ENCODE results near the gene FBXO24.

The FBXO24 gene

DNA sequence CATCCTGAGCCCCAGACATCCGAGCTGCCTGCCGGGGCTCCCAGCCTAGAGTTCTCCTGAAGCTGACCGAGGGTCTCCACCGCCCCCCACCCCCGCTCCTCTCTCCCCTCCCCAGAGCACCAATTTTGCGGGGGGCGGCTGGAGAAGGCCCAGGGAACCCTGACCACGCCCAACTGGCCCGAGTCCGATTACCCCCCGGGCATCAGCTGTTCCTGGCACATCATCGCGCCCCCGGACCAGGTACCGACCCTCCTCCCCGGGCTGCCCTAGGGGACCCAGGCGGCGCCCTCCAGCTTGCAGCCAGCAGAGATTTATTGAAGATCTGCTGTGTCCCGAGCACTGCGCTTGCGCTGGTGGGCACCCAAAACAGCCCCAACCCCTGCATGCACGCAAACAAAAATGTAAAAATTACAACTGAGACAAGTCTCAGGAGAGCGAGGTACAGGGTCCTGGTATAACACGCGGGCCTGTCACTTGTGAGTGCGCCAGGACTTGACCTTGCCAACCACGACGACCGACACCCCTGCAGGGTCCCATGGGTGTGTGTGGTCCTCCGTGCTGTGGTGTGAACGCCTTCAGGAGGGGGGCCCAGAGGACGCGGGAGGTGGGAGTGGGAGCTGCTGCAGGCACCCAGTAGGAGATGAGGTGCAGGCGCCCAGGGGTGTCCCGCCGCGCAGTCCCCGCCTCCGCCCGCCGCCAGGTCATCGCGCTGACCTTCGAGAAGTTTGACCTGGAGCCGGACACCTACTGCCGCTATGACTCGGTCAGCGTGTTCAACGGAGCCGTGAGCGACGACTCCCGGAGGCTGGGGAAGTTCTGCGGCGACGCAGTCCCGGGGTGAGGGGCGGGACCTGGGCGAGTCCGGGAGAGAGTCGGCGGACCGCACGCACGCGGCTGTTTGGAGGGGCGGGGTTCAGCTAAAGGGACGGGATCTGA lies 19.1 kb downstream of the FBXO24 start:
- Histone ChIP-seq H3K4me1 (ENCODE audit: control insufficient read depth, insufficient read depth, low read length) (peaks cover 17% of the 10 kb centered on the region), H3K36me3 (ENCODE audit: control insufficient read depth in 2 of 2, insufficient read depth in 1 of 2, low read length in 2 of 2) (peaks cover 0 to 3% of the 10 kb centered on the region in 2 experiments; a peak in 1 of 3 replicates), H3K9me3 (ENCODE audit: control insufficient read depth, insufficient read depth, low read depth, low read length) (no peaks in the 10 kb centered on the region), H3K4me3 (ENCODE audit: low read depth, low read length) (peak overlapping the region; percentile 48), H3K27ac (ENCODE audit: extremely low read depth, low read depth, low read length) (no peak overlapping the region; the same call in 1 of the 2 replicates)
- ChIA-PET POLR2A (interaction anchor here (1.0 to 3.3 kb wide), 2 partner anchors 19 to 100 kb away, joined by 3 to 15 read pairs; partner anchors contain the start of genes FBXO24, LRCH4 and POP7), CTCF (interaction anchor here (0.6 to 1.3 kb wide), 6 partner anchors 18 to 160 kb away, joined by 3 to 4 read pairs (median 3); partner anchors contain the start of gene GIGYF1)
- TF ChIP-seq KLF16 (tag by site-specific recombination; IDR thresholded peaks at IDR 0.05), result 0 out of 2 replicates have a peak, but pooled peaks have one; percentile 8
- TF ChIP-seq, protein P1, sequence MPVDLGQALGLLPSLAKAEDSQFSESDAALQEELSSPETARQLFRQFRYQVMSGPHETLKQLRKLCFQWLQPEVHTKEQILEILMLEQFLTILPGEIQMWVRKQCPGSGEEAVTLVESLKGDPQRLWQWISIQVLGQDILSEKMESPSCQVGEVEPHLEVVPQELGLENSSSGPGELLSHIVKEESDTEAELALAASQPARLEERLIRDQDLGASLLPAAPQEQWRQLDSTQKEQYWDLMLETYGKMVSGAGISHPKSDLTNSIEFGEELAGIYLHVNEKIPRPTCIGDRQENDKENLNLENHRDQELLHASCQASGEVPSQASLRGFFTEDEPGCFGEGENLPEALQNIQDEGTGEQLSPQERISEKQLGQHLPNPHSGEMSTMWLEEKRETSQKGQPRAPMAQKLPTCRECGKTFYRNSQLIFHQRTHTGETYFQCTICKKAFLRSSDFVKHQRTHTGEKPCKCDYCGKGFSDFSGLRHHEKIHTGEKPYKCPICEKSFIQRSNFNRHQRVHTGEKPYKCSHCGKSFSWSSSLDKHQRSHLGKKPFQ (tag by site-specific recombination; IDR thresholded peaks at IDR 0.05), result no peak

DNA sequence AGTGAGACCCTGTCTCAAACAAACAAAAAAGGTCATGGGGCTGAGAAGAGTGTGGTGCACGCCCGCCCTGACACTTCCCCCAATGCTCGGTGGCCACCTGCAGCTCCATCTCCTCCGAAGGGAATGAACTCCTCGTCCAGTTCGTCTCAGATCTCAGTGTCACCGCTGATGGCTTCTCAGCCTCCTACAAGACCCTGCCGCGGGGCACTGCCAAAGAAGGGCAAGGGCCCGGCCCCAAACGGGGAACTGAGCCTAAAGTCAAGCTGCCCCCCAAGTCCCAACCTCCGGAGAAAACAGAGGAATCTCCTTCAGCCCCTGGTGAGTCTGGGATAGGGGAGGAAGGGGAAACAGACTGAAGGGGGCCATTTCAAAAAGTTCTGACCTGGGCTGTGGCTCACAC lies 20.2 kb downstream of the FBXO24 start:
- TF ChIP-seq, protein P2, sequence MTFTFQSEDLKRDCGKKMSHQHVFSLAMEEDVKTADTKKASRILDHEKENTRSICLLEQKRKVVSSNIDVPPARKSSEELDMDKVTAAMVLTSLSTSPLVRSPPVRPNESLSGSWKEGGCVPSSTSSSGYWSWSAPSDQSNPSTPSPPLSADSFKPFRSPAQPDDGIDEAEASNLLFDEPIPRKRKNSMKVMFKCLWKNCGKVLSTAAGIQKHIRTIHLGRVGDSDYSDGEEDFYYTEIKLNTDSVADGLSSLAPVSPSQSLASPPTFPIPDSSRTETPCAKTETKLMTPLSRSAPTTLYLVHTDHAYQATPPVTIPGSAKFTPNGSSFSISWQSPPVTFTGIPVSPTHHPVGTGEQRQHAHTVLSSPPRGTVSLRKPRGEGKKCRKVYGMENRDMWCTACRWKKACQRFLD (tag by site-specific recombination; IDR thresholded peaks at IDR 0.05), result no peak
- TF ChIP-seq SALL2 (tag by site-specific recombination; IDR thresholded peaks at IDR 0.05; ENCODE audit: borderline replicate concordance) (no peak), ZNF792 (tag by site-specific recombination; IDR thresholded peaks at IDR 0.05) (no peak), ZBTB8A (tag by site-specific recombination; IDR thresholded peaks at IDR 0.05) (no peak)
- H3K36me3 ChIP-seq (ENCODE audit: control insufficient read depth in 2 of 2, insufficient read depth in 1 of 2, low read length in 2 of 2), result peaks cover 0 to 3% of the 10 kb centered on the region in 2 experiments; a peak in 1 of 3 replicates
- H3K4me1 ChIP-seq (ENCODE audit: control insufficient read depth, insufficient read depth, low read length), result peaks cover 17% of the 10 kb centered on the region
- no peak overlapping the region for H3K4me3 ChIP-seq (ENCODE audit: low read depth, low read length)
- no peak overlapping the region for H3K27ac ChIP-seq (ENCODE audit: extremely low read depth, low read depth, low read length)
- ChIA-PET POLR2A (interaction anchor here (3.3 kb wide), 1 partner anchor 20 kb away, joined by 15 read pairs; the partner anchor contains the start of genes FBXO24 and LRCH4), CTCF (interaction anchor here (0.6 to 0.7 kb wide), 2 partner anchors 42 to 468 kb away, joined by 3 read pairs; no protein-coding TSS in a partner anchor)
- no peaks in the 10 kb centered on the region for H3K9me3 ChIP-seq (ENCODE audit: control insufficient read depth, insufficient read depth, low read depth, low read length)

DNA sequence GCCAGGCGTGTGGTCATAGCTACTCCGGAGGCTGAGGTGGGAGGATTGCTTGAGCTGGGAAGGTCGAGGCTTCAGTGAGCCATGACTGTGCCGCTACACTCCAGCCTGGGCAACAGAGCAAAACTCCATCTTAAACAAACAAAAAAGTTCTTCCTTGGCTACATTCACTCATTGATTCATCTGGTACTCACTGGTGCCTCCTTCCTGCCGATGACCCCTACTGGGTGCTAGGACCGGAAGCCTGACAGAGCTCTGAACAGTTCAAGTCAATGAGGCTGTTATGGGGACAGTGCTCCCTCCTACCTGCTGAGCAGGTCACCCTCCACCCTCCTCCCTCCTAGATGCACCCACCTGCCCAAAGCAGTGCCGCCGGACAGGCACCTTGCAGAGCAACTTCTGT lies 21.0 kb downstream of the FBXO24 start:
- ChIA-PET CTCF (interaction anchor here (0.6 to 1.0 kb wide), 2 partner anchors 21 to 469 kb away, joined by 3 read pairs; partner anchors contain the start of genes FBXO24 and LRCH4), POLR2A (interaction anchor here (3.3 kb wide), 1 partner anchor 21 kb away, joined by 15 read pairs; the partner anchor contains the start of genes FBXO24 and LRCH4)
- Histone ChIP-seq H3K4me1 (ENCODE audit: control insufficient read depth, insufficient read depth, low read length) (peaks cover 16% of the 10 kb centered on the region), H3K4me3 (ENCODE audit: low read depth, low read length) (no peak overlapping the region), H3K9me3 (ENCODE audit: control insufficient read depth, insufficient read depth, low read depth, low read length) (no peaks in the 10 kb centered on the region), H3K36me3 (ENCODE audit: control insufficient read depth in 2 of 2, insufficient read depth in 1 of 2, low read length in 2 of 2) (peaks cover 0 to 3% of the 10 kb centered on the region in 2 experiments; a peak in 1 of 3 replicates), H3K27ac (ENCODE audit: extremely low read depth, low read depth, low read length) (no peak overlapping the region)
- TF ChIP-seq ZNF341 (tag by site-specific recombination; IDR thresholded peaks at IDR 0.05; ENCODE audit: low read depth) (peak; percentile 71), SALL2 (tag by site-specific recombination; IDR thresholded peaks at IDR 0.05; ENCODE audit: borderline replicate concordance) (no peak)

DNA sequence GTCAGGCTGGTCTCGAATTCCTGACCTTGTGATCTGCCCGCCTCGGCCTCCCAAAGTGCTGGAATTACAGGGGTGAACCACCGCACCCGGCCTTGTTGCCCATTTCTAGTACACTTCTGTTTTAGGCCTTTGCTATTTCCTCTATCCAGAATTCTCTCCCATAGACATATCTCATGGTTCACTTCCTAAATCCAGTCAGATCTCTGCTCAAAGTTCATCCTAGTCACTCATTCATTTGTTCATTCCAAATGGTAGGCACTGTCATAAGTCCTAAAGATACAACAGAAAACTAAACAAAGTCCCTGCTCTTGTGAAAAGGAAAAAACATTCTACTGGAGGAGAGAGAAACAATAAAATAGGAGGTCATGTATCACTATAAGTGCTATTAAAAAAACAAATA lies 23.8 kb downstream of the FBXO24 start:
- Histone ChIP-seq H3K27ac (ENCODE audit: extremely low read depth, low read depth, low read length) (no peak overlapping the region), H3K36me3 (ENCODE audit: control insufficient read depth in 2 of 2, insufficient read depth in 1 of 2, low read length in 2 of 2) (peaks cover 0 to 3% of the 10 kb centered on the region in 2 experiments; a peak in 1 of 3 replicates), H3K9me3 (ENCODE audit: control insufficient read depth, insufficient read depth, low read depth, low read length) (no peaks in the 10 kb centered on the region), H3K4me3 (ENCODE audit: low read depth, low read length) (no peak overlapping the region), H3K4me1 (ENCODE audit: control insufficient read depth, insufficient read depth, low read length) (no peaks in the 10 kb centered on the region)
- CTCF ChIA-PET, result no interaction called here
- POLR2A ChIA-PET, result interaction anchor here (1.9 to 7.4 kb wide), 2 partner anchors 25 to 96 kb away, joined by 7 to 91 read pairs; partner anchors contain the start of genes FBXO24, LRCH4 and POP7
- TF ChIP-seq ZBTB7A (tag by site-specific recombination; IDR thresholded peaks at IDR 0.05; ENCODE audit: low read depth), result no peak
- no peak for TF ChIP-seq ZNF221 (tag by site-specific recombination; IDR thresholded peaks at IDR 0.05; ENCODE audit: borderline replicate concordance)
- TF ChIP-seq, protein P1 (tag by site-specific recombination; IDR thresholded peaks at IDR 0.05), result no peak
- TF ChIP-seq ZNF10 (tag by site-specific recombination; IDR thresholded peaks at IDR 0.05), result no peak
- no peak for TF ChIP-seq ZNF544 (tag by site-specific recombination; IDR thresholded peaks at IDR 0.05)
- TF ChIP-seq MEIS1 (CRISPR knock-in tag; IDR thresholded peaks at IDR 0.05; ENCODE audit: borderline replicate concordance), result no peak
- TF ChIP-seq OSR2 (tag by site-specific recombination; IDR thresholded peaks at IDR 0.05), result no peak
- TF ChIP-seq ZNF654 (tag by site-specific recombination; IDR thresholded peaks at IDR 0.05; ENCODE audit: low read depth), result no peak
- TF ChIP-seq ZNF112 (tag by site-specific recombination; IDR thresholded peaks at IDR 0.05), result no peak
- TF ChIP-seq MYNN (tag by site-specific recombination; IDR thresholded peaks at IDR 0.05; ENCODE audit: borderline replicate concordance), result no peak
- TF ChIP-seq ZNF274 (IDR thresholded peaks at IDR 0.05; ENCODE audit: low read length), result no peak
- no peak for TF ChIP-seq ZNF274 (tag by site-specific recombination; IDR thresholded peaks at IDR 0.05; ENCODE audit: borderline replicate concordance)
- TF ChIP-seq ZNF184 (tag by site-specific recombination; IDR thresholded peaks at IDR 0.05), result no peak
- no peak for TF ChIP-seq MZF1 (tag by site-specific recombination; IDR thresholded peaks at IDR 0.05; ENCODE audit: borderline replicate concordance)
- no peak for TF ChIP-seq ZSCAN16 (tag by site-specific recombination; IDR thresholded peaks at IDR 0.05)
